GM11168 (cell line): ENCODE data around the gene SEMA5A.

ENCODE experiments used
- in situ Hi-C: fragments of 300-500 bp; cut with MboI; formaldehyde crosslinking; loops from one replicate; pipeline ENCODE4 v1.12.0; 2022; ENCODE audit warnings: low sequenced_read_pairs; ENCODE audit not compliant: unreplicated experiment

SEMA5A gene

DNA sequence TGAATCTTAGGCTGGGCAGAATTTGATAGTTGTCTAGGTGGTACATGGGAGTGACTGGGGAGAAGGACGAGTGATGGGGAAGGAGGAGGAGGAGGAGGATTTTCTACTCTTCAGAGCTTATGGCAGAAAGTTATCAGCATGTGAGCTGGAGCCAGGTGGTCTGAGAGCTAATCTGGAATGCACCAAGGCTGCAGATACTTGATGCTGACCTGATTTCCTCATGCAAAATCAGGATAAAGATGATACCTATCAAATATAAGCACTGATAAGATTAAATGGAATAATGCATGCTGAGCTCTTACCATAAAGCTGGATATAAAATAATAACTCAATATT lies 250.4 kb downstream of the SEMA5A start:
- in situ Hi-C loops, result no loop called here

- in situ Hi-C loops, result no loop called here
Observed at GRCh38 chr5:9294793-9295465, 250.9 kb downstream of the SEMA5A start.

GRCh38 chr5:9288234-9288633 lies 257.6 kb downstream of the SEMA5A start:
- in situ Hi-C loops, result no loop called here

GRCh38 chr5:9284781-9285307 lies 261.0 kb downstream of the SEMA5A start:
- in situ Hi-C loops, result no loop called here

- in situ Hi-C loops, result no loop called here
Observed at GRCh38 chr5:9284272-9284671, 261.6 kb downstream of the SEMA5A start.

DNA sequence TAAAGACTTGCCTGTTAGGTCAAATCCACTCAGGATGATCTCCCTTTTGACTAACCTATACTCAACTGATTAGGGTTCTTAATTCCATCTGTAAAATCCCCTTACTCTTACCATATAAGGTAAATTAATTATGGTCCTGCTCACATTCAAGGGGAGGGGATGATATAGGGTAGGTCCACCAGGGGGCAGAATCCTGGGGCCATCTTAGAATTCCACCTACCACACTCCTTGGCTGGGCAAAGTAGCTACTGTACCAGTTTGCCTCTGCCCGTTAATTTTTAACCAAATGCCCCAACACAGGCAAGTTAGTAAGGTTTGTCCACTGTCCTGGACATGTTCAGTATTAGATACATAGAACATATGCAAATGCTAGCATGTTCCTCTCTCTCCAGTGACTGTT lies 262.4 kb downstream of the SEMA5A start:
- in situ Hi-C loops, result no loop called here

DNA sequence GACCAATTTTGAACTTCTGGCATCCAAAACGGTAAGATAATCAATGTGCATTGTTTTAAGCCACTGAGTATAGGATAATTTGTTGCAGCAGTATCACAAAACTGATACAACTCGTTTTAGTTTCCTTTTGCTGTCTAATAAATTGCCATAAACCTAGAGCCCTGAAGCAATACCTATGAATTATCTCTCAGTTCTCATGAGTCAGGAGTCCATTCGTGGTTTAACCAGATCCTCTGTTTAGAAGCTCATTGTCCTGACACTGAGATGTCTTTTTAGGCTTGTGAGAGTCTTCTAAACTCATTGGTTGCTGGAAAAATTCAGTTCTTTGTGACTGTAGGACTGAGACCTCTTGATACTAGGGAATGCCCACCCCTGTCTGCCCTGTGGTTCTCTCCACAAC lies 262.9 kb downstream of the SEMA5A start:
- in situ Hi-C loops, result no loop called here

DNA sequence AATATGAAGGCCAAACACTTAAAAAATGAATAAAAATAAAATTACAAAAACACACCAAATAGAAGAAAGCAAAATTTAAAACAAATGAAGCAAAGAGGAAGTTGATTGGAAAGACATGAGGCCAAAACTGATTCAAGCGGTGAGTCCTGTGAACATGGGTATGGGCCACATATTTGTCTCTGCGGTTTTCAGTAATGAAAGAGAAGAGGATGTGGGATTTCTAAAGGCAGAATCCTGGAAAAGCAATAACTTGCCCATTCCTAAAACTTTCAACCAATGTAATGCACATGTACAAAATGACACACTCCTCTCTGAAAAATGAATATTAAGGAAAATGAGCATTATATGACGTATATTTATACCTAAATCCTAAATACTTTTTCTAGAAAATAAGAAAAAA lies 263.7 kb downstream of the SEMA5A start:
- in situ Hi-C loops, result no loop called here

DNA sequence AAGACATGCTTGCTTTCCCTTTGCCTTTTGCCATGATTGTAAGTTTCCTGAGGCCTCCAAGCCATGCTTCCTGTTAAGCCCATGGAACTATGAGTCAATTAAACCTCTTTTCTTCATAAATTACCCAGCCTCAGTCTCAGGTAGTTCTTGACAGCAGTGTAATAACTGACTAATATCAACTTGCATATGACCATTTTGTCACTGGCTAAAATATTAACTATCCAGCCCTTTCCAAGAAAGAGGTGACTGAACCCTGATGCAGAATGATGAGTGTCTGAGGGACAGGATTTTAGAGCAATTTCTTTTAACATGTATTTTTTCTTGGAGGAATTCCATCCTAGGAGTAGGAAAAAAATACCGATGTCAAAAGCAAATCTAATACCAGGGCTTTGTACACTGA lies 266.1 kb downstream of the SEMA5A start:
- in situ Hi-C loops, result no loop called here

- in situ Hi-C loops, result no loop called here
Observed at GRCh38 chr5:9278921-9279603, 266.8 kb downstream of the SEMA5A start.

GRCh38 chr5:9269014-9269413 lies 276.9 kb downstream of the SEMA5A start:
- in situ Hi-C loops, result no loop called here

DNA sequence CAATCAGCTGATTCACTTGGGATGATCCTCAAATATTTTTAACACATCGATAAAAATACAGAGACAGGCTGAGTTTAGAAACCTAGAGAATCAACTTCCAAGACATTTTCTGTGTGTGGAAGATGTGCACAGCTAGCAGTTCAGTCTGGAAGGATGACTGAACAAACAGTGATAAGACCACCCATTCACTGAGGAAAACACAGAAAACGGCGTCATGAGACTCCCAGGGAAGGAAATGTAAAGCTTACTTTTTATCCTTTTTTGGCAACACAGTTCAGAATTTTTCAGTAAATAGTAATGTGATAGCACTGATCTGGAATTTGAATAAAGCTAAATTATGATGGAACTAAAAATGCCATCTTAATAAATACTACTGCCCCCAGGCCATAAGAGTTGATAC lies 277.6 kb downstream of the SEMA5A start:
- in situ Hi-C loops, result no loop called here

GRCh38 chr5:9265441-9266287 lies 280.2 kb downstream of the SEMA5A start:
- in situ Hi-C loops, result no loop called here

GRCh38 chr5:9264301-9264700 lies 281.6 kb downstream of the SEMA5A start:
- in situ Hi-C loops, result no loop called here

- in situ Hi-C loops, result no loop called here
Observed at GRCh38 chr5:9263656-9264055, 282.2 kb downstream of the SEMA5A start.

DNA sequence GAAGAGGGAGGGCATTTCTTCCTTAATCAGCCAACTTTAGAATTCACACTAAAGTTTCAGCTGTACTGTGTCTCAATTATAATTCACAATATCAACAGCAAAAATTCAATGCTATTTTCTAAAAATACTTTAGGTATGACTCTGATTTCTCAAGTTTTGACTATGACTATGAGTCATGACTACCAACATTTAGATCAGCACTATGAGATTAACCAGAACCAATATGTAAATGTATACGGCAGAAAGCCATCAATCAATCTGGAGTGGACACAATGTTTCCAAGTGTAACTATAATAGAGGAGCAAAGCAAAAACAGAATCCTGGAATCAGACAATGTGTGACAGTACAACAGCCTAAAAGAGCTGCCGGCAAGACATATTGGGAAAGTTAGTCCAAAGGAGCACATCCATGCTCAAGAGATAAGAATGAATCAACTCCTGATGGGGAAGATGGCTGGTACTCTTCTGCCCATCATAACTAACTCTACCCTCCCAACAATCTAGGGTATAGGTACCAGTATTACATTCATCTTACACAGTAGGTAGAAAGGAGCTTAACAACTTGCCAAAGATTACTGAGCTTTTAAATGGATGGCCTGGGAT lies 294.4 kb downstream of the SEMA5A start:
- in situ Hi-C loops, result no loop called here

- in situ Hi-C loops, result no loop called here
Observed at GRCh38 chr5:9249231-9249630, 296.6 kb downstream of the SEMA5A start.

DNA sequence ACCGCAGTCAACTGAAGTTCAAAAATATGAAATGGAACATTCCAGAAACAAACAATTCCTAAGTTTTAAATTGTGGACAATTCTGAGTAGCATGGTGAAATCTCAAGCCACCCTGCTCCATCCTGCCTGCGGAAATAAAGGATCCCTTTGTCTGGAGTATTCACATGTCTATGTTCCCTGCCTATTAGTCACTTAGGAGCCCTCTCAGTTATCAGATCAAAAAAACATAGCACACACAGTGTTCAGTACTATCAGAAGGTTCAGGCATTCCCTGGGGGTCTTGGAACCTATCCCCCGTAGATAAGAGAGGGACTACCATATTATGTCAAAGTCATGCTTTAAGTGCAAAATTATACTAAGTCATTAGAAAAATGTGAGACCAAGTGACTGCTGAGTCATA lies 300.8 kb downstream of the SEMA5A start:
- in situ Hi-C loops, result no loop called here

DNA sequence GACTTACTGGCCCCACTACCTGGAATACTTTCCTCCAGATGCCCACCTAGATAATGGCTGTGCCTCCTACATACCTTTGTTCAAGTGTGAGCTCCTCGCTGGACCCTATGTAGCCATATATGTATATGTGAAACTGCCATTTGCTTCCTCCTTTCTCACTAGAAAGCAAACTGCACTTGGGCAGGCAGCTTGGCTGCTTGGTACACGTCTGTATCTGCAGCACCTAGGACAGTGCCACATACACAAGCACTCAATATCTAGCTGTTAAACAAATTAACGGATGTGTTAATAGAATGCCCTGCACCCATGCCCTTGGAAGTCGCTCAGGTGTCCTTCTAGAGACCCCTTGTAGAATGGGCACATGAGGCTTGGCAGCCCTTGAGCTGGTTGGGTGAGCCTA lies 301.5 kb downstream of the SEMA5A start:
- in situ Hi-C loops, result no loop called here

DNA sequence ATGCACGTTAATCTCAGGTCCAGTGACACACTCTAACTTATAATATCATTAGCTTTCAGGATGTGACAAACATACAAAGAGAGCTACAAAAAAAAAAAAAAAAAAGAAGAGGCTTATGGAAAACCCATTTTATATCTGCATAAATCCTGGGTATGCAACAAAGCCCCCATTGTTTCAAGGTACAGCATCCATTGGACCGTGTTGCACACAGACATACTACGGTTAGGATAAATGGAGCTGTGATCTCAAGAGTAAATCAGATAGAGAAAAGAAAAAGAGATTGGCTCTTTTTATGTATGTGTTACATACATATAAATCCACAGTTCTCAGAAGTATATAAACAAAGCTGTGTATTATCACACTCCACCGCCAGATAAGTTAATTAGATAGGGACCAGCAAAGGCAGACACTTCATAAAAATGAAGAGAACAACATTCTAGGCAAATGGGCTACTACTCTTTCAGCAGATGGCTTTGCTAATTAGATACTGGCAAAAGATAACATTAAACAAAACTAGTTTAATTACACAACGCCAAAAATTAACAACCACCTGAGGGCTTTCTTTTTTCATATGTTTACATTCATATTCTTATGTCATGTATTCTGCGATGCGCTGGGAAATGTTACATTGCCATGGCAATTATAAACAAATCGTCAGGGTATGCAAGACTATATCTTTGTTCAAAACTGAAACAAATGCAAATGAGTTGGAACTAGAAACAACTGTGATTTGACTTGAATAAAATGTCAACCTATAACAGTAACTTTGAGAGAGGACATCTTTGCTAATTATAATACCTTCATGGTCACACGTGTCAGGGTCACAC lies 304.2 kb downstream of the SEMA5A start:
- in situ Hi-C loops, result no loop called here
